ENCODE measurements around the gene GPR39. TPM values are rescaled to one million over a fixed set of nuclear protein-coding genes. Genes with fewer than 3 reads are reported as not detected.

The GPR39 gene
- total and polyA plus RNA-seq, 2 donors = 0.09 to 1.0 TPM

DNA sequence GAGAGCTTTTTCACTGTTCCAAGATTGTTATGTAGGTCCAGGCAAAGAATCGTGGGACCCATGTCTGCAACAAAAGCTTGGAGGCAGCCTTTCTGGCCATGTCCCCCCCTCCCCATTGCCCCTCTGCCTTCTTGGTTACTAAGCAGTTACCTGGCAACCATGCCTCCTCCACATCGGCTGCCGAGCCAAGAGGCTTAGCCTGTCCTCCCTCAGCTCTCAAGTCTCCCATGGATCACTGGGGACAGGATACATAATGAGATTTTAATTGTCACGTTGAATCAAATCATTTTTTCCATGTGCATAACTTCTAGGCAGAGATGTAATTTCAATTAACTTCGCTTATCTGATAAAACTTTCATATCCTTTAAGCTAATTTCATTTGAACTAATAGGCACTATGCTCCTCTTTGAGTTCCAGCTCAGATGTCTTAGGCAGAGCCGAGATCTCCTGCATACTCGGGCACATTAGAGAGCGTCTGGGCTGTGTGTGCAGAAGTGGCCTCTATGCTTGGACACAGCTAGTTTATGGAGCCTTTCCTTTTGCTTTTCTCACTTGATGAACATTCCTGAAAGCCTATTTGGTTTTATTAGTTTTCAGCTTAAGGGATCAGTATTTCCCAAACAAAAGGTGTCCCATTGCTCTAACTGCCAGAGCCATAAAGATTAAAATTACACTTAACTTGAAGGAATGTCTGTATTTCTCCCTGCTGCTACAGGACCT, 172.7 kb downstream of the GPR39 start:
- no peaks in the 10 kb centered on the region for H3K27me3 ChIP-seq (ENCODE audit: control insufficient read depth in 2 of 2, insufficient read depth in 1 of 2, low read length in 1 of 2)
- no peaks in the 10 kb centered on the region for H3K4me1 ChIP-seq (ENCODE audit: control insufficient read depth in 2 of 2, insufficient read depth in 2 of 2, low read length in 2 of 2)

DNA sequence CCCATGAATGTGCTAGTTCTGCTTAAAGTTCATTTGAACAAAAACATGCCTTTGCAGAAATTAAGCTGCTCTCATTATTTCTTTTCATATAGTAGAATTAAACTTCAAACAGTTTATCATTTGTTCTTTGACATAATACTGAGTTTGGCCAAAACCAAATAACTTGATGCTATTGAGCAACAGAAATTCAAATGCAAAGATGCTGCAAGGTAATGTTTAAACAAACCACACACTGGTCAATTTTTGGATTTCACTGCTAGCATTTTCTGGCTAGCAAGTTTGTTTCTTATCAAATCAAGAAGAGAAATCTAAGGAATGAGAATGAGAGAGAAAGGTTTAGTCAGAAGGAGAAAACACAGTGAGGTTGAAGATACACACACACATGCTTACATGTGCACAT, 173.4 kb downstream of the GPR39 start:
- no peaks in the 10 kb centered on the region for H3K27me3 ChIP-seq (ENCODE audit: control insufficient read depth in 2 of 2, insufficient read depth in 1 of 2, low read length in 1 of 2)
- no peak overlapping the region for H3K4me3 ChIP-seq (ENCODE audit: low read length in 2 of 2)
- H3K9me3 ChIP-seq (ENCODE audit: control insufficient read depth in 2 of 2, insufficient read depth in 1 of 2, low read length in 1 of 2) = no peaks in the 10 kb centered on the region
- H3K4me1 ChIP-seq (ENCODE audit: control insufficient read depth in 2 of 2, insufficient read depth in 2 of 2, low read length in 2 of 2) = no peaks in the 10 kb centered on the region
- H3K27ac ChIP-seq (ENCODE audit: low read depth in 1 of 2, low read length in 1 of 2) = no peak overlapping the region
- H3K36me3 ChIP-seq (ENCODE audit: control insufficient read depth in 2 of 2, insufficient read depth in 2 of 2, low read length in 1 of 2) = no peaks in the 10 kb centered on the region
- no peak for DNase-seq (ENCODE audit: low read depth in 6 of 9, low spot score in 9 of 9)

More for the DNA sequence above, 172.7 kb downstream of the GPR39 start:
- Histone ChIP-seq H3K27ac (ENCODE audit: low read depth in 1 of 2, low read length in 1 of 2) (no peak overlapping the region), H3K9me3 (ENCODE audit: control insufficient read depth in 2 of 2, insufficient read depth in 1 of 2, low read length in 1 of 2) (no peaks in the 10 kb centered on the region), H3K4me3 (ENCODE audit: low read length in 2 of 2) (no peak overlapping the region), H3K36me3 (ENCODE audit: control insufficient read depth in 2 of 2, insufficient read depth in 2 of 2, low read length in 1 of 2) (no peaks in the 10 kb centered on the region)
- 73% methylated on average over 8 of the region's 8 CpGs for WGBS
- DNase-seq (ENCODE audit: low read depth in 6 of 9, low spot score in 9 of 9) = no peak

DNA sequence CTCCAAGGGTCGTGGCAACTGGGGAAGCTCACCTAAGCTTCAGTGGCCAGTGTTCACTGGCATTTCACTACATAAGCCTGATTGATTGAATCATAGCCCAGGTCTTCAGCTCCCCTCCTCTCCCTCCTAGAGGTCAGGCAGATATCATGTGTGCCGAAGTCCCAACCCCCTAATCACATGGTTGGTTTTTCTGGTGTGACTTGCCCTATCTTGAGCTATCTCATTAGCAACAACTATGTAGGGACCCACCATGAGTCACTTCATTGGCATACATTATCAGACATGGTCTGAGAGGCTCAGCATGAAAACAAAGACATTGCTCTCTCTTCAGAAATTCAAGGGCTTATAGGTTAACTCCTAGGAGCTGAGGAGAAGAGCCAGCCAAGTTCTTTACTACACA, 176.6 kb downstream of the GPR39 start:
- Histone ChIP-seq H3K4me3 (ENCODE audit: low read length in 2 of 2) (no peak overlapping the region), H3K27me3 (ENCODE audit: control insufficient read depth in 2 of 2, insufficient read depth in 1 of 2, low read length in 1 of 2) (no peaks in the 10 kb centered on the region), H3K36me3 (ENCODE audit: control insufficient read depth in 2 of 2, insufficient read depth in 2 of 2, low read length in 1 of 2) (no peaks in the 10 kb centered on the region), H3K4me1 (ENCODE audit: control insufficient read depth in 2 of 2, insufficient read depth in 2 of 2, low read length in 2 of 2) (no peaks in the 10 kb centered on the region), H3K9me3 (ENCODE audit: control insufficient read depth in 2 of 2, insufficient read depth in 1 of 2, low read length in 1 of 2) (no peaks in the 10 kb centered on the region), H3K27ac (ENCODE audit: low read depth in 1 of 2, low read length in 1 of 2) (no peak overlapping the region)
- no peak for DNase-seq (ENCODE audit: low read depth in 6 of 9, low spot score in 9 of 9)
- WGBS = 87% methylated on average over 2 of the region's 2 CpGs

DNA sequence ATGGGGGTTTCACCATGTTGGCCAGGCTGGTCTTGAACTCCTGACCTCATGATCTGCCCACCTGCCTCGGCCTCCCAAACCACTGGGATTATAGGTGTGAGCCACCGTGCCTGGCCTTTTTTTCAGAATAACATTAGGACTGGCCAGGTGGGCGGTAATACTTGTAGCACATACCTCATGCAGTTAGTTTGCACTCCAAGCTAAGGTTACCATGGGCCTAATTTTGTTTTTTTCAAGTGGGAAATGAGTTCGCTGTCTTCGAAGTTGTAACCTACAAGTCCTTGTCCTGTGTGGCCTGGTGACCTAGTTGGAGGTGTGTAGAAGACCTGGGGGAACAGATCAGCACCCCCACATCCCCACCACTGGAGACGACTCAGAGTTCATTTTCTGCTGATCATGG, 178.6 kb downstream of the GPR39 start:
- no peak for DNase-seq (ENCODE audit: low read depth in 6 of 9, low spot score in 9 of 9)
- 84% methylated on average over 6 of the region's 6 CpGs for WGBS

DNA sequence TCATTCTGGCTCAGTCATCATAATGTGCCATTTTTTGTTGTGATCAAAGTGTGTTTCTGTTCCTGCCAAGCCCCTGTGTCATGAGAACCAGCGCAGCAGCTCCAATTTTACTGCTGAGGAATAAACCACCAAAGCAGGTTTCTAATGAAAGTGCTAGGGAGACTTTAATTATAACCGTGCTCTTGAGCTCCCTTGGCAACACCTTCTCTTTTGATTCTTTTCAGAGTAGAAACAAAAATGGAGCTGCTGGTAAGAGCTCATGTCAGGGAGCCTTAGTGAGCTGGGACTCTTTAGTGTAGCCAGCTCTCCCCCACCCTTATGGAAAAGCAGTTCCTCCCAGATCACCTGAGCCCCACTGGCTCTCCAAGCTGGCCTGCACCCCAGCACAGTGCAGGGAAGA, 179.1 kb downstream of the GPR39 start:
- 85% methylated on average over 2 of the region's 2 CpGs for WGBS

More for the DNA sequence above, 178.6 kb downstream of the GPR39 start:
- H3K9me3 ChIP-seq (ENCODE audit: control insufficient read depth in 2 of 2, insufficient read depth in 1 of 2, low read length in 1 of 2) = no peaks in the 10 kb centered on the region
- no peak overlapping the region for H3K27ac ChIP-seq (ENCODE audit: low read depth in 1 of 2, low read length in 1 of 2)
- H3K4me3 ChIP-seq (ENCODE audit: low read length in 2 of 2) = no peak overlapping the region
- H3K27me3 ChIP-seq (ENCODE audit: control insufficient read depth in 2 of 2, insufficient read depth in 1 of 2, low read length in 1 of 2) = no peaks in the 10 kb centered on the region
- no peaks in the 10 kb centered on the region for H3K4me1 ChIP-seq (ENCODE audit: control insufficient read depth in 2 of 2, insufficient read depth in 2 of 2, low read length in 2 of 2)
- no peaks in the 10 kb centered on the region for H3K36me3 ChIP-seq (ENCODE audit: control insufficient read depth in 2 of 2, insufficient read depth in 2 of 2, low read length in 1 of 2)

DNA sequence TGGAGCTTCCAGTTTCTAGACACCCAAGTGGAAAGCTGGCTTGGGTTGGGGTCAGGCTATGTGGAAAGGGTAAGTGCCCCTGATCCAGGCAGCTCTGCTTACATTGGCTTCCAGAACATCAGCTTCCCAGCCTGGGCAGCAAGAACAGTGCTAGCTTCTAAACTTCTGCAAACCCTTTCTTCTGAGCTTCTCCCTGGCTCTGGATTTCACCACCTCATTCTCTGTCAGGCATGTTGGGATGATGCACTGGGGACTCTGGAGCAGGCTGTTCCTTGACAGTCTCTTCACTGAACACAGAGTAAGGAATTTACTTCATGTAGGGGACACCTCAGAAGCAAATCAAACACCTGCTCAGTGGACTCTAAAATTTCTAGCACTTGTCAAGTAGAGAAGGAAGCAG, 180.6 kb downstream of the GPR39 start:
- H3K4me3 ChIP-seq (ENCODE audit: low read length in 2 of 2) = no peak overlapping the region
- DNase-seq (ENCODE audit: low read depth in 6 of 9, low spot score in 9 of 9) = no peak
- no peaks in the 10 kb centered on the region for H3K27me3 ChIP-seq (ENCODE audit: control insufficient read depth in 2 of 2, insufficient read depth in 1 of 2, low read length in 1 of 2)
- H3K27ac ChIP-seq (ENCODE audit: low read depth in 1 of 2, low read length in 1 of 2) = no peak overlapping the region
- no peaks in the 10 kb centered on the region for H3K4me1 ChIP-seq (ENCODE audit: control insufficient read depth in 2 of 2, insufficient read depth in 2 of 2, low read length in 2 of 2)
- no peaks in the 10 kb centered on the region for H3K36me3 ChIP-seq (ENCODE audit: control insufficient read depth in 2 of 2, insufficient read depth in 2 of 2, low read length in 1 of 2)
- H3K9me3 ChIP-seq (ENCODE audit: control insufficient read depth in 2 of 2, insufficient read depth in 1 of 2, low read length in 1 of 2) = no peaks in the 10 kb centered on the region

More for the DNA sequence above, 179.1 kb downstream of the GPR39 start:
- H3K4me1 ChIP-seq (ENCODE audit: control insufficient read depth in 2 of 2, insufficient read depth in 2 of 2, low read length in 2 of 2) = no peaks in the 10 kb centered on the region
- H3K4me3 ChIP-seq (ENCODE audit: low read length in 2 of 2) = no peak overlapping the region
- no peaks in the 10 kb centered on the region for H3K9me3 ChIP-seq (ENCODE audit: control insufficient read depth in 2 of 2, insufficient read depth in 1 of 2, low read length in 1 of 2)
- H3K36me3 ChIP-seq (ENCODE audit: control insufficient read depth in 2 of 2, insufficient read depth in 2 of 2, low read length in 1 of 2) = no peaks in the 10 kb centered on the region
- DNase-seq (ENCODE audit: low read depth in 6 of 9, low spot score in 9 of 9) = no peak
- no peaks in the 10 kb centered on the region for H3K27me3 ChIP-seq (ENCODE audit: control insufficient read depth in 2 of 2, insufficient read depth in 1 of 2, low read length in 1 of 2)
- no peak overlapping the region for H3K27ac ChIP-seq (ENCODE audit: low read depth in 1 of 2, low read length in 1 of 2)

DNA sequence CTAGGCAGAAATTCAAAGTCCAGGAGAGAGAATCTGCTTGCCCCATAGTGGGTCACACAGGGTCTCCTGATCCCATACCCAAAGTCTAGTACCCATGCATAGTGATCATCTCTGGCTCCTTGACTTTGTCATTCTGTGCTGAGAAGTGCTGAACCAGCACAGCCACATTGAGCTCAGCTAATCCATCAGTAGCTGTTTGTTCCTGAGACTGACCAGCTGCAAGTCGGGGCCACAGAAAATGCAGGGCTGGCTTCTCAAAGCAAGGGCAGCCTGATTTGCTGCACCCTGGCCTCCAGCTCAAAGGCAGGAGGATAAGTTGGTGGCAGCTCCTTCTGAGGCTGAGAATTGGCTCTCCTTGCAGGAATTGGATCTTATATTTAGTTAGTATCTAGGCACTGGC, 181.2 kb downstream of the GPR39 start:
- DNase-seq (ENCODE audit: low read depth in 6 of 9, low spot score in 9 of 9) = no peak
- 95% methylated on average over 1 of the region's 1 CpG for WGBS
- no peak overlapping the region for H3K4me3 ChIP-seq (ENCODE audit: low read length in 2 of 2)

DNA sequence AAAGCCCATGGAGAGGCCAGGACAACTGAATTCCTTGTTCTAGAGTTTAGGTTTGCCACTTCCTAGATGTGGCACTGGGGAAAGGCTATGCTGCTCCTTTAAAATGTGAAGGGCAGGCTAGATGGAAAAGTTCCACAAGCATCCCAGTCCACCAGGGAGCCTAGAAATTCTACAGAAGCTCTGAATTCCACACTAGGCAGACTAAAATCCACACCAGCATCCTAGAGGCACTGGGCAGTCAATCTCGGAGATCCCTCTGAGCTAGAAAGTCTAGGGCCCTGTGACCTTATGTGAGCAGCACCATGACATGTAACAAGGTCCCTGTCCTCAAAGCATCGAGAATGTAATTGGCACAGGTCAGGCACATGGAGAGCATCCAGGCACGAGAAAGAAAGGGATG, 181.9 kb downstream of the GPR39 start:
- Histone ChIP-seq H3K4me1 (ENCODE audit: control insufficient read depth in 2 of 2, insufficient read depth in 2 of 2, low read length in 2 of 2) (no peaks in the 10 kb centered on the region), H3K27ac (ENCODE audit: low read depth in 1 of 2, low read length in 1 of 2) (no peak overlapping the region), H3K36me3 (ENCODE audit: control insufficient read depth in 2 of 2, insufficient read depth in 2 of 2, low read length in 1 of 2) (no peaks in the 10 kb centered on the region), H3K4me3 (ENCODE audit: low read length in 2 of 2) (no peak overlapping the region), H3K27me3 (ENCODE audit: control insufficient read depth in 2 of 2, insufficient read depth in 1 of 2, low read length in 1 of 2) (no peaks in the 10 kb centered on the region), H3K9me3 (ENCODE audit: control insufficient read depth in 2 of 2, insufficient read depth in 1 of 2, low read length in 1 of 2) (no peaks in the 10 kb centered on the region)
- WGBS = 82% methylated on average over 3 of the region's 3 CpGs
- DNase-seq (ENCODE audit: low read depth in 6 of 9, low spot score in 9 of 9) = no peak

More for the DNA sequence above, 181.2 kb downstream of the GPR39 start:
- Histone ChIP-seq H3K36me3 (ENCODE audit: control insufficient read depth in 2 of 2, insufficient read depth in 2 of 2, low read length in 1 of 2) (no peaks in the 10 kb centered on the region), H3K4me1 (ENCODE audit: control insufficient read depth in 2 of 2, insufficient read depth in 2 of 2, low read length in 2 of 2) (no peaks in the 10 kb centered on the region), H3K27ac (ENCODE audit: low read depth in 1 of 2, low read length in 1 of 2) (no peak overlapping the region), H3K27me3 (ENCODE audit: control insufficient read depth in 2 of 2, insufficient read depth in 1 of 2, low read length in 1 of 2) (no peaks in the 10 kb centered on the region), H3K9me3 (ENCODE audit: control insufficient read depth in 2 of 2, insufficient read depth in 1 of 2, low read length in 1 of 2) (no peaks in the 10 kb centered on the region)

DNA sequence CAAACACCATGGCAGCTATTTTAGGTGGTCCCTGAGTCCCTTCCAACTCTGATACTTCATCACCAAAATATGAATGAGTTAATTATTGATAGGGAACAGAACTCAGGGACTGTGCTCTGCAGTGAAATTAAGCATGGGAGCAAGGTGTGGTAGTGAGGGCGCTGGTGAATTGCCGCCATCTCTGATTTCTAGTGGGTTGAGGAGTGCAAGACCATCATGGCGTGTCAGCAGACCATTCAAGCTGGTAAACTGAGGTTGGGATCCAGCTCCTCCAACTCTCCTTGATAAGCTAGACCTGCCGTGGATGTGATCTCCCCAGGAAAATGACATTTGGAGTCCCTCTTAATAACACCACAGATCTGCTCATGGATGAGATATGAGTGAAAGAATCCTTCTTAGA, 183.0 kb downstream of the GPR39 start:
- Histone ChIP-seq H3K36me3 (ENCODE audit: control insufficient read depth in 2 of 2, insufficient read depth in 2 of 2, low read length in 1 of 2) (no peaks in the 10 kb centered on the region), H3K27ac (ENCODE audit: low read depth in 1 of 2, low read length in 1 of 2) (no peak overlapping the region), H3K4me3 (ENCODE audit: low read length in 2 of 2) (no peak overlapping the region), H3K9me3 (ENCODE audit: control insufficient read depth in 2 of 2, insufficient read depth in 1 of 2, low read length in 1 of 2) (no peaks in the 10 kb centered on the region), H3K4me1 (ENCODE audit: control insufficient read depth in 2 of 2, insufficient read depth in 2 of 2, low read length in 2 of 2) (no peaks in the 10 kb centered on the region), H3K27me3 (ENCODE audit: control insufficient read depth in 2 of 2, insufficient read depth in 1 of 2, low read length in 1 of 2) (no peaks in the 10 kb centered on the region)
- DNase-seq (ENCODE audit: low read depth in 6 of 9, low spot score in 9 of 9) = no peak
- WGBS = 96% methylated on average over 4 of the region's 4 CpGs

Data from thymus (tissue), 11 donors.